Uterus (tissue), 4 donors: ENCODE data around the gene PRTFDC1. TPM values are rescaled to one million over a fixed set of nuclear protein-coding genes. Genes with fewer than 3 reads are reported as not detected.
A peak's percentile ranks its signal among the peaks of the same experiment; 100 is the strongest.
"Not testable (repeated sequence)": the region's sequence is repeated elsewhere in the genome, so short reads cannot be mapped to it uniquely, and the experiment has no call there.

Source experiments
- DNase-seq, 2 donors: peaks; one replicate each; pipeline ENCODE4 v3.0.0-alpha.2; 2019 to 2020
- H3K27ac ChIP-seq, 2 donors: fragments of 200-600 bp; sonication (generic); 1 replicate in 1 of 2; 2 replicates in 1 of 2; pipeline ENCODE4 v1.5.1; 2016 to 2018
- H3K27me3 ChIP-seq, 2 donors: fragments of 200-600 bp; sonication (generic); one replicate each; pipeline ENCODE4 v1.5.1; 2018 to 2019; ENCODE audit warnings: control low read depth in 1 of 2
- H3K36me3 ChIP-seq, 2 donors: fragments of 200-600 bp; sonication (generic); one replicate each; pipeline ENCODE4 v1.5.1; 2019; ENCODE audit warnings: control low read depth in 1 of 2
- H3K4me1 ChIP-seq, 2 donors: fragments of 200-600 bp; sonication (generic); one replicate each; pipeline ENCODE4 v1.5.1; 2018 to 2019; ENCODE audit warnings: control low read depth in 1 of 2
- H3K4me3 ChIP-seq, 2 donors: fragments of 200-600 bp; sonication (generic); 1 replicate in 1 of 2; 2 replicates in 1 of 2; pipeline ENCODE4 v1.5.1; 2018 to 2019; ENCODE audit warnings: mild to moderate bottlenecking in 1 of 2
- H3K9me3 ChIP-seq, 2 donors: fragments of 200-600 bp; sonication (generic); one replicate each; pipeline ENCODE4 v1.5.1; 2019; ENCODE audit warnings: control low read depth in 1 of 2
- POLR2A ChIP-seq, 2 donors: fragments of 450-650 bp; IDR thresholded peaks; one replicate each; pipeline ENCODE4 v1.6.1; 2016; ENCODE audit warnings: antibody characterized with exemption in 2 of 2, mild to moderate bottlenecking in 1 of 2, moderate library complexity in 1 of 2
- intact Hi-C: fragments of 100-400 bp; cut with DNase I; formaldehyde crosslinking; loops from one replicate; pipeline ENCODE4 v1.15.1; 2023; ENCODE audit warnings: low total_unique reads
- total RNA-seq, 4 donors: library from RNA; depleted of rRNA in 3 of 4; stranded (reverse); fragments of >200 nt in 3 of 4; gene quantifications; one replicate each; pipeline versions ENCODE4 v1.1.0 to v1.2.4, GENCODE V29; 2014 to 2023
- TF ChIP-seq, protein P1 (sequence below), 4 experiments: fragments of 200-600 bp in 2 of 4; fragments of 450-650 bp in 2 of 4; sonication (generic) in 2 of 4; IDR thresholded peaks; one replicate each; pipeline ENCODE4 v1.5.1; 2016 to 2019; ENCODE audit warnings: antibody characterized with exemption in 4 of 4, mild to moderate bottlenecking in 2 of 4, moderate library complexity in 1 of 4
- donor health status: DM: yes; HTN: yes; CAD: no.

Gene PRTFDC1
- total RNA-seq, 4 donors from 2014 or later: 1.3 to 38.7 (median 20.3) TPM

DNA sequence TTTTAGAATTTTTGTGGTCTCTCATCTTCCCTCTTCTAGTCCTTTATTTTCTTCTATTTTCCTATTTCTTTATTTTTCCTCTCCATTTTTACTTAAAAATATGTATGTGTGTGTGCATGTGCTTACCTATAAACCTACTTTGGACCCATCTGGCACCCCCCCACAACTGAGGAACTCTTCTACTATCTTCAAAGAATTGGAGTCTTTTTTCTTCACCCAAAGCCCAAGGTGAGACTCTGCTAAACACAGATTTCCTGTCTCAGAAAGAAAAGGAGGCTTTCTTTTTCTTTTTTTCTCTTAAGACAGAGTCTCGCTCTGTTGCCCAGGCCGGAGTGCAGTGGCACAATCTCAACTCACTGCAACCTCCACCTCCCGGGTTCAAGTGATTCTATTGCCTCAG, 24.2 kb downstream of the PRTFDC1 start:
- Histone ChIP-seq H3K36me3 (no peaks in the 10 kb centered on the region), H3K27me3 (no peaks in the 10 kb centered on the region), H3K9me3 (no peaks in the 10 kb centered on the region), H3K4me1 (no peaks in the 10 kb centered on the region), H3K4me3 (no peak overlapping the region), H3K27ac (no peak overlapping the region)
- no peak for DNase-seq
- intact Hi-C loops: no loop called here
- TF ChIP-seq, protein P1, sequence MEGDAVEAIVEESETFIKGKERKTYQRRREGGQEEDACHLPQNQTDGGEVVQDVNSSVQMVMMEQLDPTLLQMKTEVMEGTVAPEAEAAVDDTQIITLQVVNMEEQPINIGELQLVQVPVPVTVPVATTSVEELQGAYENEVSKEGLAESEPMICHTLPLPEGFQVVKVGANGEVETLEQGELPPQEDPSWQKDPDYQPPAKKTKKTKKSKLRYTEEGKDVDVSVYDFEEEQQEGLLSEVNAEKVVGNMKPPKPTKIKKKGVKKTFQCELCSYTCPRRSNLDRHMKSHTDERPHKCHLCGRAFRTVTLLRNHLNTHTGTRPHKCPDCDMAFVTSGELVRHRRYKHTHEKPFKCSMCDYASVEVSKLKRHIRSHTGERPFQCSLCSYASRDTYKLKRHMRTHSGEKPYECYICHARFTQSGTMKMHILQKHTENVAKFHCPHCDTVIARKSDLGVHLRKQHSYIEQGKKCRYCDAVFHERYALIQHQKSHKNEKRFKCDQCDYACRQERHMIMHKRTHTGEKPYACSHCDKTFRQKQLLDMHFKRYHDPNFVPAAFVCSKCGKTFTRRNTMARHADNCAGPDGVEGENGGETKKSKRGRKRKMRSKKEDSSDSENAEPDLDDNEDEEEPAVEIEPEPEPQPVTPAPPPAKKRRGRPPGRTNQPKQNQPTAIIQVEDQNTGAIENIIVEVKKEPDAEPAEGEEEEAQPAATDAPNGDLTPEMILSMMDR (IDR thresholded peaks at IDR 0.05): no peak

DNA sequence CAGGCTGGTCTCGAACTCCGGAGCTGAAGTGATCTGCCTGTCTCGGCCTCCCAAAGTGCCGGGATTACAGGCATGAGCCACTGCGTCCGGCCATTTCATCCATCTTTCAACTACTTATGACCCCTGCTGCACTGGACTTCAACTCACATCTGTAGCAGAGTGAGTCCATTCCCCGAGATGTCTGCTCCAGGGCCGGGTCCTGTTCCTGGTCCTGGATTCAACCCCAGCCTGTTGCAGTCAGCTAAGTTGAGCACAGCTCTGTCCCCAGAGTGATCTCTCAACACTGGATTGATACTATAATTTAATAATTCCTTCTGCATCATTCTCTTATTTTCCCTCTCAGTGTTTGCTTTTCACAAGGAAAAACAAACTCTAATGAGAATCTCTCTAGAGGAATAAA, 25.8 kb downstream of the PRTFDC1 start:
- TF ChIP-seq, protein P1 (IDR thresholded peaks at IDR 0.05): no peak
- no peak for TF ChIP-seq POLR2A (IDR thresholded peaks at IDR 0.05)
- no peaks in the 10 kb centered on the region for H3K4me1 ChIP-seq
- DNase-seq: no peak
- no peak overlapping the region for H3K4me3 ChIP-seq
- H3K36me3 ChIP-seq: no peaks in the 10 kb centered on the region
- no peaks in the 10 kb centered on the region for H3K9me3 ChIP-seq
- intact Hi-C loops: no loop called here
- H3K27me3 ChIP-seq: no peaks in the 10 kb centered on the region
- no peak overlapping the region for H3K27ac ChIP-seq

DNA sequence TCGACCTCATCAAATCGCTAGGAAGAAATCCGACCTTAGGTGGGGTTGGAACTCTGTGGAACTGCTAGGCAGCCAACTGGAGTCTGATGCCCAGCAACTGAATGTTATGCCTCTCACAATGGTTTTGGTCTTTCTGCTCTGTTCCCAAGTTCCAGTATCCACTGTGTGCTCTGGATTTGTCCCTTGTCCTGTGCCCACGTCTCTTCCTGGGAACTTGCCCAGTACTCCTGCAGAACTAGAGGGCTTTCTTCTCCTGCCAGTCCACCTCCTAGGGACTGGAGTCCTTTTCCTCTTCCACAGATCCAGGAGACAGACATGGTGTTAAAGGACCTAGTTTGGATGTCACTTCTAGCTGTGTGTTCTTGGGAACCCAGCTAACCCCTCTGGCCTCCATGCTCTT, 26.6 kb downstream of the PRTFDC1 start:
- Histone ChIP-seq H3K27ac (no peak overlapping the region), H3K36me3 (no peaks in the 10 kb centered on the region), H3K4me1 (no peaks in the 10 kb centered on the region), H3K9me3 (no peaks in the 10 kb centered on the region), H3K4me3 (no peak overlapping the region), H3K27me3 (no peaks in the 10 kb centered on the region)
- no peak for DNase-seq
- TF ChIP-seq POLR2A (IDR thresholded peaks at IDR 0.05): no peak
- TF ChIP-seq, protein P1 (IDR thresholded peaks at IDR 0.05): no peak
- intact Hi-C loops: no loop called here

DNA sequence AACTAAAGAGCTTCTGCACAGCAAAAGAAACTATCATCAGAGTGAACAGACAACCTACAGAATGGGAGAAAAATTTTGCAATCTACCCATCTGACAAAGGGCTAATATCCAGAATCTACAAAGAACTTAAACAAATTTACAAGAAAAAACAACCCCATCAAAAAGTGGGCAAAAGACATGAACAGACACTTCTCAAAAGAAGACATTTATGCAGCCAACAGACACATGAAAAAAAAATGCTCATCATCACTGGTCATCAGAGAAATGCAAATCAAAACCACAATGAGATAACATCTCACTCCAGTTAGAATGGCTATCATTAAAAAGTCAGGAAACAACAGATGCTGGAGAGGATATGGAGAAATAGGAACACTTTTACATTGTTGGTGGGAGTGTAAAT, 27.9 kb downstream of the PRTFDC1 start:
- not testable (repeated sequence) for H3K36me3 ChIP-seq, H3K27me3 ChIP-seq

DNA sequence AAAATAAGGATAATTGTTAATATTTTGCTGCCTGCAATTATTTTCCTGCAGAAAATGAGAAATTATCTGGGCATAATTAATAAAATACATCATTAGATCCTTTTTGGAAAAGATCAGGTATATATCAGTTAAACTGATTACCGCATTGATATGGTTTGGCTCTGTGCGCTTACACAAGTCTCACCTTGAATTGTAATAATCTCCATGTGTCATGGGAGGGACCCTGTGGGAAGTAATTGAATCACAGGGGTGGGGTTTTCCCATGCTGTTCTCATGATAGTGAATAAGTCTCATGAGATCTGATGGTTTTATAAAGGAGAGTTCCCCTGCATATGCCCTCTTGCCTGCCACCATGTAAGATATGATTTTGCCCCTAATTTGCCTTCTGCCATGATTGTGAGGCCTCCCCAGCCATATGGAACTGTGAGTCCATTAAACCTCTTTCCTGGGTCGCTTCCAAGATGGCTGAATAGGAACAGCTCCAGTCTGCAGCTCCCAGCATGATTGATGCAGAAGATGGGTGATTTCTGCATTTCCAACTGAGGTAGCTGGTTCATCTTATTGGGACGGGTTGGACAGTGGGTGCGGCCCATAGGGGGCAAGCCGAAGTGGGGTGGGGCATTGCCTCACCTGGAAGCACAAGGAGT, 30.1 kb downstream of the PRTFDC1 start:
- H3K27me3 ChIP-seq, H3K36me3 ChIP-seq, intact Hi-C loops, H3K4me1 ChIP-seq, DNase-seq, H3K27ac ChIP-seq, H3K4me3 ChIP-seq, H3K9me3 ChIP-seq: not testable (repeated sequence)

More for the DNA sequence above, 27.9 kb downstream of the PRTFDC1 start:
- intact Hi-C loops, DNase-seq, H3K9me3 ChIP-seq, H3K27ac ChIP-seq, H3K4me3 ChIP-seq, H3K4me1 ChIP-seq: not testable (repeated sequence)

DNA sequence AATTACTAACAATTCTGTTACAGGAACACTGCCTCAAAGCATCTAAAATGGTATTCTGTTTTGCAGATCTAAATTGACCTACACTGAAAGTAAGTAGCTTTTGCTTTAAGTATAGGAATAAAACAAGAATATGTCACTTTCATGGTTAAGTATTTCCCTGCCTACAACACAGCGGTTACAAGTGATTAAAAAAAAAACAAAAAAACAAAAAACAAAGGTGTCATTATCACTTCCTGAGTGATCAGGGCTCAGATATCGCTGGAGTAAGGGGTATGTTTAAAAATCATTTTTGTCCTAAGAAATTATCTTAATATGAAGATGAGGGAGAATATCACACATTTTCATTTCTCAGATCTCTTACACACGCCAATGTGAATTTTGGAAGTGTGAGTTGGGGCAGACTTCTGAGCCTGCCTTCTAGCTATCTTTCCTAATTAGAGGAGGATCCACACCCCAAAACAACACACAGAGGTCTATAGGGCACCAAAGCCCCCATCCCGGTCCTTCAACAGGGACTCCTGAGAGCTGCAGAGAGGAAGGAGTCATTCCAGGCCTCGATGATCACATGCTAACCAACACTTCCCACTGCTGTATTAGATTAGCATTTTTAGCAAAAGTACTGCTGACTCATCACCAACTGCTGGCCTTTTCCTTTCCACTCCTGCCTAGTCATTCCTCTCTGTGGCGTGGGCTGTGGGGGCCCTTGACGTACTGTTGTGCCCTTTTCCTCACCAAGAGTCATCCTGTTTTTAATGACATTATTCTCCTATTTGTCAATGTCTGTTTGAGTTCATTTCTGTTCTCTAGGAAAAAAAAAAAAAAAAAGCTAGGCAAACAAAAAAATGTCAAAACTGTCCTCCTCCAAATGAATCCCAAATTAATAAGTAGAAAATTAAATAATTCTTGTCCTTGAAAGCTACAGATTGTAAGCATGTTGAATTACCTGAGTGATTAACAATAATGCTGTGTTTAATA, 31.2 kb downstream of the PRTFDC1 start:
- TF ChIP-seq POLR2A (IDR thresholded peaks at IDR 0.05): no peak
- Histone ChIP-seq H3K4me1 (no peaks in the 10 kb centered on the region), H3K27ac (peak overlapping the region in 1 of 2 donors; percentile 41), H3K27me3 (no peaks in the 10 kb centered on the region), H3K9me3 (no peaks in the 10 kb centered on the region), H3K36me3 (no peaks in the 10 kb centered on the region), H3K4me3 (no peak overlapping the region)
- peak; percentile 32 to 55 for DNase-seq
- intact Hi-C loops: no loop called here

DNA sequence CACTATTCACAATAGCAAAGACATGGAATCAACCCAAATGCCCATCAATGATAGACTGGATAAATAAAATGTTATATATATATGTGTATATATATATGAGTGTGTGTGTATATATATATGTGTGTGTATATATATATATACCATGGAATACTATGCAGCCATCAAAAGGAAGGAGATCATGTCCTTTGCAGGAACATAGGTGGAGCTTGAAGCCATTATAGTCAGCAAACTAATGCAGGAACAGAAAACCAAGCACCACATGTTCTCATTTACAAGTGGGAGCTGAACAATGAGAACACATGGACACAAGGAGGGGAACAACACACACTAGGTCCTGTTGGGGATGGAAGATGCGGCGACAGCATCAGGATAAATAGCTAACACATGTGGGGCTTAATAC, 32.2 kb downstream of the PRTFDC1 start:
- H3K4me3 ChIP-seq, H3K9me3 ChIP-seq, H3K27ac ChIP-seq, H3K4me1 ChIP-seq, H3K36me3 ChIP-seq, intact Hi-C loops, DNase-seq, H3K27me3 ChIP-seq: not testable (repeated sequence)

DNA sequence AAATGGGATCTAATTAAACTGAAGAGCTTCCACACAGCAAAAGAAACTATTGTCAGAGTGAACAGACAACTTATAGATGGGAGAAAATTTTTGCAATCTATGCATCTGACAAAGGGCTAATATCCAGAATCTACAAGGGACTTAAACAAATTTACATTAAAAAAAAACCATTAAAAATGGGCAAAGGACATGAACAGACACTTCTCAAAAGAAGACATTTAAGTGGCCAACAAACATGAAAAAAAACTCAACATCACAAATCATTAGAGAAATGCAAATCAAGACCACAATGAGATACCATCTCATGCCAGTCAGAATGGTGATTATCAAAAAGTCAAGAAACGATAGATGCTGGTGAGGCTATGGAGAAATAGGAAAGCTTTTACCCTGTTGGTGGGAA, 32.8 kb downstream of the PRTFDC1 start:
- H3K4me3 ChIP-seq, H3K36me3 ChIP-seq, DNase-seq, intact Hi-C loops, H3K27me3 ChIP-seq, H3K27ac ChIP-seq, H3K9me3 ChIP-seq, H3K4me1 ChIP-seq: not testable (repeated sequence)
